Measurements from ENCODE around the gene PARP15.
"Not testable (repeated sequence)": the region's sequence is repeated elsewhere in the genome, so short reads cannot be mapped to it uniquely, and the experiment has no call there.

PARP15 gene

GRCh38 chr3:122636697-122637096 is 59.2 kb downstream of the PARP15 start:
- Histone ChIP-seq H2AFZ (no peak overlapping the region), H3K27me3 (ENCODE audit: control insufficient read depth, insufficient read depth, low read length) (no peaks in the 10 kb centered on the region), H3K27ac (no peak overlapping the region), H3K9ac (no peak overlapping the region), H3K36me3 (ENCODE audit: control insufficient read depth, insufficient read depth, low read length) (no peaks in the 10 kb centered on the region), H3K4me2 (ENCODE audit: low read length) (no peak overlapping the region), H3K4me3 (ENCODE audit: low read depth, low read length) (no peak overlapping the region), H3K4me1 (no peaks in the 10 kb centered on the region), H3K79me2 (no peaks in the 10 kb centered on the region), H3K9me3 (ENCODE audit: control insufficient read depth, low read length) (no peaks in the 10 kb centered on the region)
- TF ChIP-seq CTCF (IDR thresholded peaks at IDR 0.05) = no peak

- H3K9ac ChIP-seq = no peak overlapping the region
- no peaks in the 10 kb centered on the region for H3K9me3 ChIP-seq (ENCODE audit: control insufficient read depth, low read length)
- H2AFZ ChIP-seq = no peak overlapping the region
- no peaks in the 10 kb centered on the region for H3K36me3 ChIP-seq (ENCODE audit: control insufficient read depth, insufficient read depth, low read length)
- H3K4me3 ChIP-seq (ENCODE audit: low read depth, low read length) = no peak overlapping the region
- no peaks in the 10 kb centered on the region for H3K27me3 ChIP-seq (ENCODE audit: control insufficient read depth, insufficient read depth, low read length)
- no peaks in the 10 kb centered on the region for H3K79me2 ChIP-seq
- H3K27ac ChIP-seq = no peak overlapping the region
- H3K4me1 ChIP-seq = no peaks in the 10 kb centered on the region
- H3K4me2 ChIP-seq (ENCODE audit: low read length) = no peak overlapping the region
- TF ChIP-seq CTCF (IDR thresholded peaks at IDR 0.05) = no peak
Observed at GRCh38 chr3:122640437-122640999, 63.1 kb downstream of the PARP15 start.

- no peak overlapping the region for H3K4me3 ChIP-seq (ENCODE audit: low read depth, low read length)
Observed at GRCh38 chr3:122642935-122643334, 65.5 kb downstream of the PARP15 start.

GRCh38 chr3:122646146-122646988 is 68.9 kb downstream of the PARP15 start:
- no peak for TF ChIP-seq CTCF (IDR thresholded peaks at IDR 0.05)
- H3K79me2 ChIP-seq = no peaks in the 10 kb centered on the region
- H3K4me2 ChIP-seq (ENCODE audit: low read length) = no peak overlapping the region
- H3K36me3 ChIP-seq (ENCODE audit: control insufficient read depth, insufficient read depth, low read length) = no peaks in the 10 kb centered on the region
- no peaks in the 10 kb centered on the region for H3K4me1 ChIP-seq
- no peak overlapping the region for H3K4me3 ChIP-seq (ENCODE audit: low read depth, low read length)
- no peak overlapping the region for H3K9ac ChIP-seq
- H3K27me3 ChIP-seq (ENCODE audit: control insufficient read depth, insufficient read depth, low read length) = no peaks in the 10 kb centered on the region
- no peaks in the 10 kb centered on the region for H3K9me3 ChIP-seq (ENCODE audit: control insufficient read depth, low read length)
- no peak overlapping the region for H3K27ac ChIP-seq
- no peak overlapping the region for H2AFZ ChIP-seq

More at GRCh38 chr3:122642935-122643334, 65.5 kb downstream of the PARP15 start:
- no peaks in the 10 kb centered on the region for H3K36me3 ChIP-seq (ENCODE audit: control insufficient read depth, insufficient read depth, low read length)
- H3K79me2 ChIP-seq = no peaks in the 10 kb centered on the region
- H2AFZ ChIP-seq = no peak overlapping the region
- TF ChIP-seq CTCF (IDR thresholded peaks at IDR 0.05) = no peak
- H3K27me3 ChIP-seq (ENCODE audit: control insufficient read depth, insufficient read depth, low read length) = no peaks in the 10 kb centered on the region
- no peaks in the 10 kb centered on the region for H3K4me1 ChIP-seq
- H3K9me3 ChIP-seq (ENCODE audit: control insufficient read depth, low read length) = no peaks in the 10 kb centered on the region
- no peak overlapping the region for H3K4me2 ChIP-seq (ENCODE audit: low read length)
- no peak overlapping the region for H3K9ac ChIP-seq
- H3K27ac ChIP-seq = no peak overlapping the region

GRCh38 chr3:122651233-122651907 is 73.9 kb downstream of the PARP15 start:
- not testable (repeated sequence) for H3K27ac ChIP-seq; H3K9me3 ChIP-seq (ENCODE audit: control insufficient read depth, low read length); H2AFZ ChIP-seq; H3K27me3 ChIP-seq (ENCODE audit: control insufficient read depth, insufficient read depth, low read length); H3K4me3 ChIP-seq (ENCODE audit: low read depth, low read length); H3K4me1 ChIP-seq; H3K4me2 ChIP-seq (ENCODE audit: low read length); H3K79me2 ChIP-seq; H3K36me3 ChIP-seq (ENCODE audit: control insufficient read depth, insufficient read depth, low read length); H3K9ac ChIP-seq

- H3K79me2 ChIP-seq; H3K4me1 ChIP-seq; H3K27me3 ChIP-seq (ENCODE audit: control insufficient read depth, insufficient read depth, low read length); H3K4me3 ChIP-seq (ENCODE audit: low read depth, low read length); H3K9ac ChIP-seq; H3K4me2 ChIP-seq (ENCODE audit: low read length); H2AFZ ChIP-seq; H3K9me3 ChIP-seq (ENCODE audit: control insufficient read depth, low read length); H3K36me3 ChIP-seq (ENCODE audit: control insufficient read depth, insufficient read depth, low read length); H3K27ac ChIP-seq: not testable (repeated sequence)
Observed at GRCh38 chr3:122651962-122652361, 74.5 kb downstream of the PARP15 start.

- not testable (repeated sequence) for H2AFZ ChIP-seq; H3K27ac ChIP-seq; H3K4me3 ChIP-seq (ENCODE audit: low read depth, low read length)
Observed at GRCh38 chr3:122658336-122658735, 80.9 kb downstream of the PARP15 start.

More at GRCh38 chr3:122658336-122658735, 80.9 kb downstream of the PARP15 start:
- not testable (repeated sequence) for H3K9me3 ChIP-seq (ENCODE audit: control insufficient read depth, low read length); H3K9ac ChIP-seq; H3K4me2 ChIP-seq (ENCODE audit: low read length); H3K79me2 ChIP-seq; H3K36me3 ChIP-seq (ENCODE audit: control insufficient read depth, insufficient read depth, low read length); H3K4me1 ChIP-seq; H3K27me3 ChIP-seq (ENCODE audit: control insufficient read depth, insufficient read depth, low read length)

All from parathyroid adenoma (tissue), 2 donors.